T1000 (cell line): ENCODE results near the gene CDH4.
A peak's percentile ranks its signal among the peaks of the same experiment; 100 is the strongest.
"Not testable (repeated sequence)": the region's sequence is repeated elsewhere in the genome, so short reads cannot be mapped to it uniquely, and the experiment has no call there.

Experiments
- DNase-seq: peaks from one replicate; lab custom pipeline; 2025; ENCODE audit warnings: mixed read lengths; lab: John Stamatoyannopoulos, UW

CDH4 gene

GRCh38 chr20:61419010-61419409 lies 166.9 kb downstream of the CDH4 start:
- no peak for DNase-seq

- DNase-seq, result no peak
Measured at GRCh38 chr20:61419501-61419900, 167.4 kb downstream of the CDH4 start.

GRCh38 chr20:61420056-61420455 lies 168.0 kb downstream of the CDH4 start:
- DNase-seq, result no peak

GRCh38 chr20:61420781-61421180 lies 168.7 kb downstream of the CDH4 start:
- no peak for DNase-seq

- no peak for DNase-seq
Measured at GRCh38 chr20:61422636-61423425, 170.8 kb downstream of the CDH4 start.

GRCh38 chr20:61424011-61424627 lies 172.1 kb downstream of the CDH4 start:
- DNase-seq, result no peak

- DNase-seq, result no peak
Measured at GRCh38 chr20:61424628-61425420, 172.8 kb downstream of the CDH4 start.

GRCh38 chr20:61425541-61425991 lies 173.5 kb downstream of the CDH4 start:
- DNase-seq, result not testable (repeated sequence)

- DNase-seq, result no peak
Measured at GRCh38 chr20:61426352-61426751, 174.3 kb downstream of the CDH4 start.

GRCh38 chr20:61429458-61430227 lies 177.6 kb downstream of the CDH4 start:
- no peak for DNase-seq

- DNase-seq, result no peak
Measured at GRCh38 chr20:61430228-61430624, 178.2 kb downstream of the CDH4 start.

GRCh38 chr20:61433176-61433575 lies 181.1 kb downstream of the CDH4 start:
- no peak for DNase-seq

- DNase-seq, result no peak
Measured at GRCh38 chr20:61433816-61434215, 181.8 kb downstream of the CDH4 start.

- DNase-seq, result no peak
Measured at GRCh38 chr20:61434341-61434781, 182.3 kb downstream of the CDH4 start.

- no peak for DNase-seq
Measured at GRCh38 chr20:61435184-61435822, 183.2 kb downstream of the CDH4 start.

GRCh38 chr20:61435823-61436220 lies 183.8 kb downstream of the CDH4 start:
- DNase-seq, result no peak

- no peak for DNase-seq
Measured at GRCh38 chr20:61436283-61436666, 184.2 kb downstream of the CDH4 start.

- peak; percentile 38 for DNase-seq
Measured at GRCh38 chr20:61436667-61437279, 184.7 kb downstream of the CDH4 start.

GRCh38 chr20:61437280-61438206 lies 185.5 kb downstream of the CDH4 start:
- DNase-seq, result no peak

GRCh38 chr20:61438285-61438684 lies 186.2 kb downstream of the CDH4 start:
- DNase-seq, result no peak
